Measurements from ENCODE around the gene MAD1L1. TPM values are rescaled to one million over a fixed set of nuclear protein-coding genes. Genes with fewer than 3 reads are reported as not detected.

Gene MAD1L1
- total and polyA plus RNA-seq, 2 of the 13 experiments (the other 11 are each of a cell fraction or from before 2014, with no cell fraction given): 17.4 to 64.7 TPM

DNA sequence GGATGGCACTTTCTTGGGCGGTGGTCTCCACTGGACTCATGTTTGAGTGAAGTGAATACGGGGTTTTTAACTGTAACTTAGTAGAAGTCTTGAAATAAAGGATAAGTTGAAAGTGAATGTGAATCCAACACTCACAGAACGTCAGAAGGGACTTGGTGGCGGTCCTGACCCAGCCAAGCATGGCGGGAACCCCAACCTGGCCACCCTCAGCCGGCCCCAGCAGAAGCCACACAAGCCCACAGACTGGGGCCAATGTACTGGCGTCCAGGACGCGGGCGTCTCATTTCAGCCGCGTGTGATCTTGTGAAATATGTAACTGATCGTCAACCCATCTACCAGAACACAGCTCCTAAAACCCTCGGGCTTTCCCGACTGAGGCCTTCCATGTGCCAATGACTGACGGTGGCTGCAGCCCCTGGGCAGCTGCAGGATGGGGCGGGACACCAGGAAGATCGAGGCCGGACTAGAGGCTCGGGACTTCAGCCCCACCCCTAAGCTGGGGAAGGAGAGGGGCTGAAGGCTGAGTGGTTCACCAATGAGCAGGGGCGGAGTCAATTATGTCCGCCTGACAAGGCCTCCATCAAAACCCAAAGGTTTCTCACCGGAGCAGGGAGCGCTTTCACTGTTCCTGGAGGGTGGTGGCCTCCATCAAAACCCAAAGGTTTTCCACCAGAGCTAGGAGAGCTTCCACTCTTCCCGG lies 161.5 kb downstream of the MAD1L1 start:
- Histone ChIP-seq H3K79me2 (ENCODE audit: insufficient read depth, low read length) (no peaks in the 10 kb centered on the region), H3K4me3 (replicated peaks in 1 of 3; ENCODE audit: insufficient read depth in 1 of 3, low read depth in 2 of 3, low read length in 3 of 3) (no peak overlapping the region), H4K20me1 (ENCODE audit: insufficient read depth, low read length) (no peaks in the 10 kb centered on the region), H3K9ac (ENCODE audit: insufficient read depth, low read depth, low read length) (no peak overlapping the region), H3K27me3 (ENCODE audit: control insufficient read depth in 1 of 2, insufficient read depth in 2 of 2, low read length in 2 of 2) (no peaks in the 10 kb centered on the region), H2AFZ (ENCODE audit: low read length) (no peak overlapping the region), H3K4me2 (ENCODE audit: low read depth, low read length) (no peak overlapping the region), H3K4me1 (ENCODE audit: insufficient read depth, low read length) (no peaks in the 10 kb centered on the region), H3K9me3 (ENCODE audit: low read length) (no peaks in the 10 kb centered on the region), H3K36me3 (replicated peaks in 1 of 2; ENCODE audit: control insufficient read depth in 1 of 2, insufficient read depth in 2 of 2, low read length in 2 of 2) (peaks cover 9 to 37% of the 10 kb centered on the region in 2 experiments; a peak in 4 of 5 replicates), H3K27ac (ENCODE audit: extremely low read length, insufficient read depth, low read length) (no peak overlapping the region)
- intact Hi-C loops (cut with micrococcal nuclease; ENCODE audit: unreplicated experiment): no loop called here
- POLR2A ChIA-PET: no interaction called here
- CTCF ChIA-PET (ENCODE audit: low intra/inter-chr PET ratio, low total read pairs): no interaction called here
- no TSS peak for BruUV-seq (replicated peaks)
- FAIRE-seq (no peak), ATAC-seq (no peak), DNase-seq (ENCODE audit: low spot score) (no peak)
- in situ Hi-C loops (cut with HindIII; ENCODE audit: extremely low pct_ligation_motif_present, low pct_unique_long_range_greater_than_20kb): no loop called here
- 97% methylated on average over 16 of the region's 25 CpGs for WGBS (ENCODE audit: low lambda C conversion rate)
- TF ChIP-seq, protein P1, sequence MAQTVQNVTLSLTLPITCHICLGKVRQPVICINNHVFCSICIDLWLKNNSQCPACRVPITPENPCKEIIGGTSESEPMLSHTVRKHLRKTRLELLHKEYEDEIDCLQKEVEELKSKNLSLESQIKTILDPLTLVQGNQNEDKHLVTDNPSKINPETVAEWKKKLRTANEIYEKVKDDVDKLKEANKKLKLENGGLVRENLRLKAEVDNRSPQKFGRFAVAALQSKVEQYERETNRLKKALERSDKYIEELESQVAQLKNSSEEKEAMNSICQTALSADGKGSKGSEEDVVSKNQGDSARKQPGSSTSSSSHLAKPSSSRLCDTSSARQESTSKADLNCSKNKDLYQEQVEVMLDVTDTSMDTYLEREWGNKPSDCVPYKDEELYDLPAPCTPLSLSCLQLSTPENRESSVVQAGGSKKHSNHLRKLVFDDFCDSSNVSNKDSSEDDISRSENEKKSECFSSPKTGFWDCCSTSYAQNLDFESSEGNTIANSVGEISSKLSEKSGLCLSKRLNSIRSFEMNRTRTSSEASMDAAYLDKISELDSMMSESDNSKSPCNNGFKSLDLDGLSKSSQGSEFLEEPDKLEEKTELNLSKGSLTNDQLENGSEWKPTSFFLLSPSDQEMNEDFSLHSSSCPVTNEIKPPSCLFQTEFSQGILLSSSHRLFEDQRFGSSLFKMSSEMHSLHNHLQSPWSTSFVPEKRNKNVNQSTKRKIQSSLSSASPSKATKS (CRISPR knock-in tag; IDR thresholded peaks at IDR 0.05): no peak
- TF ChIP-seq KDM4B (CRISPR knock-in tag; IDR thresholded peaks at IDR 0.05) (no peak), POGZ (CRISPR knock-in tag; IDR thresholded peaks at IDR 0.05) (no peak), ZSCAN31 (CRISPR knock-in tag; IDR thresholded peaks at IDR 0.05; ENCODE audit: low read depth) (no peak), ZNF264 (CRISPR knock-in tag; IDR thresholded peaks at IDR 0.05) (no peak), FIP1L1 (IDR thresholded peaks at IDR 0.05; ENCODE audit: borderline replicate concordance, insufficient read depth, low read depth, low read length) (no peak), MTA1 (CRISPR knock-in tag; IDR thresholded peaks at IDR 0.05; ENCODE audit: borderline replicate concordance) (no peak), ZBTB7B (CRISPR knock-in tag; IDR thresholded peaks at IDR 0.05) (no peak), ZNF124 (CRISPR knock-in tag; IDR thresholded peaks at IDR 0.05) (no peak), HNF4A (CRISPR knock-in tag; IDR thresholded peaks at IDR 0.05) (no peak)
- TF ChIP-seq, protein P2, sequence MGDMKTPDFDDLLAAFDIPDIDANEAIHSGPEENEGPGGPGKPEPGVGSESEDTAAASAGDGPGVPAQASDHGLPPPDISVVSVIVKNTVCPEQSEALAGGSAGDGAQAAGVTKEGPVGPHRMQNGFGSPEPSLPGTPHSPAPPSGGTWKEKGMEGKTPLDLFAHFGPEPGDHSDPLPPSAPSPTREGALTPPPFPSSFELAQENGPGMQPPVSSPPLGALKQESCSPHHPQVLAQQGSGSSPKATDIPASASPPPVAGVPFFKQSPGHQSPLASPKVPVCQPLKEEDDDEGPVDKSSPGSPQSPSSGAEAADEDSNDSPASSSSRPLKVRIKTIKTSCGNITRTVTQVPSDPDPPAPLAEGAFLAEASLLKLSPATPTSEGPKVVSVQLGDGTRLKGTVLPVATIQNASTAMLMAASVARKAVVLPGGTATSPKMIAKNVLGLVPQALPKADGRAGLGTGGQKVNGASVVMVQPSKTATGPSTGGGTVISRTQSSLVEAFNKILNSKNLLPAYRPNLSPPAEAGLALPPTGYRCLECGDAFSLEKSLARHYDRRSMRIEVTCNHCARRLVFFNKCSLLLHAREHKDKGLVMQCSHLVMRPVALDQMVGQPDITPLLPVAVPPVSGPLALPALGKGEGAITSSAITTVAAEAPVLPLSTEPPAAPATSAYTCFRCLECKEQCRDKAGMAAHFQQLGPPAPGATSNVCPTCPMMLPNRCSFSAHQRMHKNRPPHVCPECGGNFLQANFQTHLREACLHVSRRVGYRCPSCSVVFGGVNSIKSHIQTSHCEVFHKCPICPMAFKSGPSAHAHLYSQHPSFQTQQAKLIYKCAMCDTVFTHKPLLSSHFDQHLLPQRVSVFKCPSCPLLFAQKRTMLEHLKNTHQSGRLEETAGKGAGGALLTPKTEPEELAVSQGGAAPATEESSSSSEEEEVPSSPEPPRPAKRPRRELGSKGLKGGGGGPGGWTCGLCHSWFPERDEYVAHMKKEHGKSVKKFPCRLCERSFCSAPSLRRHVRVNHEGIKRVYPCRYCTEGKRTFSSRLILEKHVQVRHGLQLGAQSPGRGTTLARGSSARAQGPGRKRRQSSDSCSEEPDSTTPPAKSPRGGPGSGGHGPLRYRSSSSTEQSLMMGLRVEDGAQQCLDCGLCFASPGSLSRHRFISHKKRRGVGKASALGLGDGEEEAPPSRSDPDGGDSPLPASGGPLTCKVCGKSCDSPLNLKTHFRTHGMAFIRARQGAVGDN (CRISPR knock-in tag; IDR thresholded peaks at IDR 0.05): no peak
- TF ChIP-seq, protein P3, sequence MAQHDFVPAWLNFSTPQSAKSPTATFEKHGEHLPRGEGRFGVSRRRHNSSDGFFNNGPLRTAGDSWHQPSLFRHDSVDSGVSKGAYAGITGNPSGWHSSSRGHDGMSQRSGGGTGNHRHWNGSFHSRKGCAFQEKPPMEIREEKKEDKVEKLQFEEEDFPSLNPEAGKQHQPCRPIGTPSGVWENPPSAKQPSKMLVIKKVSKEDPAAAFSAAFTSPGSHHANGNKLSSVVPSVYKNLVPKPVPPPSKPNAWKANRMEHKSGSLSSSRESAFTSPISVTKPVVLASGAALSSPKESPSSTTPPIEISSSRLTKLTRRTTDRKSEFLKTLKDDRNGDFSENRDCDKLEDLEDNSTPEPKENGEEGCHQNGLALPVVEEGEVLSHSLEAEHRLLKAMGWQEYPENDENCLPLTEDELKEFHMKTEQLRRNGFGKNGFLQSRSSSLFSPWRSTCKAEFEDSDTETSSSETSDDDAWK (CRISPR knock-in tag; IDR thresholded peaks at IDR 0.05): no peak

All from HepG2 (cell line).